Measurements from ENCODE around the gene CARM1. TPM values are rescaled to one million over a fixed set of nuclear protein-coding genes. Genes with fewer than 3 reads are reported as not detected.
"Not testable (repeated sequence)": the region's sequence is repeated elsewhere in the genome, so short reads cannot be mapped to it uniquely, and the experiment has no call there.

The CARM1 gene
- 28.9 and 45.7 TPM in 2 replicates for total RNA-seq (2014; rRNA removed; shearing (Covaris generic); ENCODE audit: low replicate concordance)

DNA sequence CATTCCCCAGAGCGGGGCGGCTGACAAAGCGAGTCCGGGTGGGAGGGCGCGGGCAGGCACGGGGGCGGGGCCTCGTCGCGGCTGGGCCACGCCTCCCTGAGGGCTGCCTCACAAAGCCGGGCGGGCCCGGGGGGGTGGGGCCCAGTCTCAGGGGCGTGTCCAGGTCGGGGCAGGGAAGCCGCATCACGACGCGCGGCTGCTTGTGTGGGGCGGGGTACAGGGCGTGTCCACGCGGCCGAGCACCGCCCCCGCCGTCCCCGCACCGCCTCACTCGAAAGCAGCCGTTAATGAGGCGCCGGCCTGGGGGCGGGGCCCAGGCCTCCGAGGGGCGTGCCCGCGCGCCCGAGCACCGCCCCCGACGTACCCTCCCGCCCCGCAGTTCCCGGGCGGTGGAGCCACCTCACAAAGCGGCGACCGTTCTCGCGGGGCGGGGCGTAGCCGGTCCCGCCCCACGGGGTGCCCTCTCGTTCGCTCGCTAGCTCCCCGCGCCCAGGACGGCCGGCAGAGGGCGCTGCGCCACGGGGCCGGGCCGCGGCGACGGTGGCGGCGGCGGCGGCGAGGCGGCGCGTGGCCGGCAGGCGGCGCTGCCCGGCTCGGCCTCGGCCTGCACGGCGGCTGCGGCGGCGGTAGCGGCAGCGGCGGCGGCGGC is at the start of gene CARM1:
TSS of gene CARM1 (plus strand) at position 599 of the 649 bp plus-strand sequence. CDS start 150 bp downstream, outside the sequence.
- peak; percentile 98 for DNase-seq
- Histone ChIP-seq H3K36me3 (peaks cover 16% of the 10 kb centered on the region), H3K9me3 (no peaks in the 10 kb centered on the region), H3K27me3 (no peaks in the 10 kb centered on the region), H3K4me3 (peak within 1 kb of the TSS; percentile 64)

DNA sequence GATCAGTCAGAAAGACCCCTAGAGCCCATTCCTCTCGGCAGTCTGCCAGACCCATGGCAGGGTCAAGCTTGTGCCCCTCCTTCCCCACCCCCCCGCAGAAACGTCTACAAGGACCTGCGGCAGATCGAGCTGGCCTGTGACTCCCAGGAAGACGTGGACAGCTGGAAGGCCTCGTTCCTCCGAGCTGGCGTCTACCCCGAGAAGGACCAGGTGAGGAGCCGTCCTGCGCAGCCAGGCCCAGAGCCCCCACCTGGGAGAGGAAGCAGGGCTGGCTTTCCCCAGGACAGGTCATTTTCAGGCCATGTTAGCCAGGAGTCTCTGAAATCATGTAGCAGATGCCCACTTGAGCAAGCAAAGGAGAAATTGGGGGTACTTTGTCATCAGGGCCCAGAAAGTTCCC is 47.7 kb upstream of the CARM1 start:
- Histone ChIP-seq H3K27me3 (no peaks in the 10 kb centered on the region), H3K9me3 (no peaks in the 10 kb centered on the region), H3K36me3 (peaks cover 74% of the 10 kb centered on the region), H3K4me3 (no peak overlapping the region)
- no peak for DNase-seq

DNA sequence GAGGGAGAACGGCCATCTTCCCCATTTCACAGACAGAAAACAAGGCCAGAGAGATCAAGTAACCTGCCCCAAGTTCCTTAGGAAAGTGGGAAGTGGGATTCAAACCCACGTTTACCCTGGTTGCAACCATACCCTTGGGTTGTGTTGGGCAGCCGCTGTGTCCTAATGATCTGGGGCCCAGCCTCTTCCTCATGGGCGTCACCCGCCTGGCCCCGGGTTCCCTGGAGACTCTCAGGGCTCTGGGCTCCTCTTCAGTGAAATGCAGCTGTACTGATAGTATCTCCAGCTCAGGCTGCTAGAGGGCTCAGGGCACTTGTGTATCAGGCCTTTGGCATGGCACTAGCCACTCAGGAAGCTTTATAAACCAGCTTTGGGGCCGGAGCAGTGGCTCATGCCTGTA is 45.1 kb upstream of the CARM1 start:
- peaks cover 73% of the 10 kb centered on the region for H3K36me3 ChIP-seq
- no peak overlapping the region for H3K4me3 ChIP-seq
- no peak for DNase-seq
- no peaks in the 10 kb centered on the region for H3K9me3 ChIP-seq
- no peaks in the 10 kb centered on the region for H3K27me3 ChIP-seq

DNA sequence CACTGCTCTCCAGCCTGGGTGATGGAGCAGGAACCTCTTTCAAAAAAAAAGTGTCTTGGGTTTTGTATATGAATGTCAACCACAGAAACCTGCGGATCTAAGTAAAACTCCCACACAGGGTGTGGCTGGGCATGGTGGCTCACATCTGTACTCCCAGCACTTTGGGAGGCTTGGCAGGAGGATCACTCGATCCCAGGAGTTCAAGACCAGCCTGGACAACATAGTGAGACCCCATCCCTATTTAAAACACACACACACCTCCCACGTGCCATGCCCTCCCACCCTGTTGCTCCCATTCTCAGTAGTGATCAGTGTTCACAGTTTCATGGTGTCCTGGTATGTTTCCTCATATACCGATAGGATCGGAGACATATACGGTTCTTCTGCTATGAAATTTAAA is 44.5 kb upstream of the CARM1 start:
- no peaks in the 10 kb centered on the region for H3K27me3 ChIP-seq
- peaks cover 68% of the 10 kb centered on the region for H3K36me3 ChIP-seq
- H3K9me3 ChIP-seq: no peaks in the 10 kb centered on the region
- H3K4me3 ChIP-seq: no peak overlapping the region
- no peak for DNase-seq

DNA sequence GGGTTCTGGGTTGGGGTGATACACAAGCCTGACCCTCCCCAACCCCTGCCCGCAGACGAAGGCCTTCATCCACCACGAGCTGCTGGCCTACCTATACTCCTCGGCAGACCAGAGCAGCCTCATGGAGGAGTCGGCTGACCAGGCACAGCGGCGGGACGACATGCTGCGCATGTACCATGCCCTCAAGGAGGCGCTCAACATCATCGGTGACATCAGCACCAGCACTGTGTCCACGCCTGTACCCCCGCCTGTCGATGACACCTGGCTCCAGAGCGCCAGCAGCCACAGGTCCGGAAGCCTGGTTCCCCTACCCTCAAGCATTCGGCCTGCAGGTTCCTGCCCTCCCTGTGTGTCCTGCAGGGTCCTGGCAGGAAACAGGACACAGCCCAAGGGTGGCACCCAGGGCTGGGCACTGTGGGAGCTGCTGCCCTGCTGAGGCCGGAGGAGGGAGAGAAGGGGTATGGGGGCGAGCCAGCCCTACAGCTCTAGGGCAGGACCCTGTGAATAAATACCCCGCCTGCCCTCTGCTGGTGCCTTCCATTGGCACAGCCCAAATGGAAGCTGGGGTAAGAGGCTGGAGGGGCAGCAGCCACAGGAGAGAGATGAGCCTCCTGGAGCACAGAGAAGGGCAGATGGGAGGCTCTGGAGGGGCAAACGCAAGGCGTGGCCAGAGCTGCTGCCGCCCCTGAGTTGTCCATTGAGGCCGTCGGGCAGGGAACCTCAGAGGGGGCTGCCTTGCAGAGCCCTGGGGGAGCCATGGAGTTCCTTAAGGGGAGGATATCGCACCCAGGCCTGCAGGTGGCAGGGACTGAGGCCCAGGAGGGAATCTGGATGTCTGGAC is 42.2 kb upstream of the CARM1 start:
- Histone ChIP-seq H3K27me3 (no peaks in the 10 kb centered on the region), H3K36me3 (peaks cover 72% of the 10 kb centered on the region), H3K4me3 (no peak overlapping the region), H3K9me3 (no peaks in the 10 kb centered on the region)
- DNase-seq: no peak

DNA sequence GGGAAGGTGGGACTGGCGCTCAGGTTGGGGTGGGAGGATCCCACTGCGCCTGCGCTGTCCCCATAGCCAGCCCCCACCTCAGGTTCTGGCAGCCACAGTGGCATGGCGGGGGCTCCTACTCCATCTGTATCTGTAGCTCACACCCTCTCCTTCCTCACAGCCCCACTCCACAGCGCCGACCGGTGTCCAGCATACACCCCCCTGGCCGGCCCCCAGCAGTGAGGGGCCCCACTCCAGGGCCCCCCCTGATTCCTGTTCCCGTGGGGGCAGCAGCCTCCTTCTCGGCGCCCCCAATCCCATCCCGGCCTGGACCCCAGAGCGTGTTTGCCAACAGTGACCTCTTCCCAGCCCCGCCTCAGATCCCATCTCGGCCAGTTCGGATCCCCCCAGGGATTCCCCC is 41.4 kb upstream of the CARM1 start:
- Histone ChIP-seq H3K4me3 (no peak overlapping the region), H3K36me3 (peaks cover 70% of the 10 kb centered on the region), H3K9me3 (no peaks in the 10 kb centered on the region), H3K27me3 (no peaks in the 10 kb centered on the region)
- DNase-seq: no peak

DNA sequence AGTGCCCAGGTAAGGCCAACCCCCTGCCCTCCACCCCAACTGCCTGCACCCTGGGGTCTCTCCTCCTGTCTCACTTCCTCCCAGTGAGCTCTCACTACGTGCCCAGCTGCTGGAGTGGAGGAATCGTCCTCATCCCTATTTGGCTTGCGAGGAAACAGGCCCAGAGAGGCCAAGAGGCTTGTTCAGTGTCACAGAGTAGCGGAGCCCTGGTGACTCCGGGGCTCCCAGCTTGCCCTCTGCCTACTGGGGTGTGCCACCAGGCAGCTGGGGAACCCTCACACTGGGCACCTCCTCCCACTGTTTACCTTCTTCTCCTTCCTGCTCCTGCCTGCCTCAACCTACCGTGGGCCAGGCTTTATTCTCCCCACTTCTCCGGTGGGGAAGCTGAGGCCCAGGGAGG is 41.0 kb upstream of the CARM1 start:
- no peak for DNase-seq
- Histone ChIP-seq H3K27me3 (no peaks in the 10 kb centered on the region), H3K9me3 (no peaks in the 10 kb centered on the region), H3K4me3 (no peak overlapping the region), H3K36me3 (peaks cover 70% of the 10 kb centered on the region)

DNA sequence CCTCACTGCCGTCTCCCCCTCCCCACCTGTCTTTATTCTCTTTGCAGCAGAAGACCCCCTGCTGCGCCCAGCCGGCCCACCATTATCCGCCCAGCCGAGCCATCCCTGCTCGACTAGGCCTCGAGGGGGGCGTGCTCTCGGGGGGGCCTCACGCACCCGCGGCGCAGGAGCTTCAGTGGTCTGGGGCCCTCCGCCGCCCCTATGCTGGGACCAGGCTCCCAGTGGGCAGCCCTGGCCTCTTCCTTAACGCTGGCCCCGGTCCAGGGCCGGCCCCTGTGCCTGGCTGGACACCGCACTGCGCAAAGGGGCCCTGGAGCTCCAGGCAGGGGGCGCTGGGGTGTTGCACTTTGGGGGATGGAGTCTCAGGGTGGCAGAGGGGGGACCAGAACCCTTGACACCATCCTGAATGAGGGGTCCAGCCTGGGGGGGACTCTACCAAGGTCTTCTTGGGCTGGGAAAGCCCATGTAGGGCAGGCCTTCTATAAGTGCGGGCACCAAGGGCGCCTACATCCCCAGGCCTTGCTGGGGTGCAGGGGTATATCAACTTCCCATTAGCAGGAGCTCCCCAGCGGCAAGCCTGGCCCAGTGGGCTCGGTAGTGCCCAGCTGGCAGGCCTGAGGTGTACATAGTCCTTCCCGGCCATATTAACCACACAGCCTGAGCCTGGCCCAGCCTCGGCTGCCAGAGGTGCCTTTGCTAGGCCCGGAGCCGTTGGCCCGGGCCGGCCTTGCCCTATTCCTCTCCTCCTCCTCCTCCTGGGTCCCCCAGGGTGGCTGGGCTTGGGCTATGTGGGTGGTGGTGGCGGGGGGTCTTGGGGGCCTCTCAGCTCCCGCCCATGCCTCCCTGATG is 40.2 kb upstream of the CARM1 start:
- Histone ChIP-seq H3K4me3 (no peak overlapping the region), H3K27me3 (no peaks in the 10 kb centered on the region), H3K9me3 (no peaks in the 10 kb centered on the region), H3K36me3 (peaks cover 66% of the 10 kb centered on the region)
- no peak for DNase-seq

DNA sequence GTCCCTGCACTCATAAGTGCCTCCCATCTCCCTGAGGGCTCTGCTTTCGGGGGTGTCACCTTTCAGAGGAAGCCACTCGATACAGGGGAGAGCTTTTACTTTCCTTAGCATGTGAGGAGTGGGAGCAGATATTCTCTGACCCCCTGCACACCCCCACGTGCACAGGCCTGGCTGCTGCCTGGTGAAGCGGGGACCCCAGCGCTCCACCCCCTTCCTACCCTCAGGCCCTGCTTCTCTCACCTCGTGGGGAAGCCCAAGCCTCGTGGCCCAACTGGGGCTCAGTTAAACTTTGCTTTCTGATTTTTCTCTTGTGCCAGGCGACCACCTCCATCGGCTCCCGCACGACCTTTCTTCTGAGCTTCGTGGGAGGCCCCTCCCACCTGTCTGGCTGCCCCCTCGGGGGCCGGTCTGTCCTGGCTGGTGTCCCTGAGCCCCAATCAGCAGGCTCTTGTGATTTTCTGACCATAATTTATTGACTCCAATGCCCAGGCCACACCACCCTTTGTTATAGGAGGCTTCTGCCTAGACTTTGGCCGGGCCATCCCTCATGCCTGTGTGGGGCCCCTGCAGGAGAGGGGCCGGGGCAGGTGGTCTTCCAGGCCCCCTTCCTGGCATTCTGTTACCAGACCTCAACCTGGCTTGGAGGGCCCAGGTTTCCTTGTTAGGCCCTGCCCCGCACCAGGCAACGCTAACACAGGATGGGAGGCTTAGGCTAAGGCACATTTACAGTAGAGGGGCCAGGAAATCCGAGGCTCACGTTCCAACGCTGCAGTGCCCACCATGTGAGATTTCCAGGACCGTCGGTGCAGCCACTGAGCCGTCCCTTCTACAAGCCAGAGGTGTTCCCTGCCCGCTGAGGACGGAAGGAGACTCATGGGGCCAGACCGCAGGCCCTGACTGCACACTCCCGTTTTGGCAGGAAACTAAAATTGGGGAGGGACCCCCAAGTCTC is 39.1 kb upstream of the CARM1 start:
- Histone ChIP-seq H3K4me3 (no peak overlapping the region), H3K27me3 (no peaks in the 10 kb centered on the region), H3K9me3 (peaks cover 3% of the 10 kb centered on the region; the same call in 1 of the 2 replicates), H3K36me3 (peaks cover 58% of the 10 kb centered on the region)
- DNase-seq: no peak

DNA sequence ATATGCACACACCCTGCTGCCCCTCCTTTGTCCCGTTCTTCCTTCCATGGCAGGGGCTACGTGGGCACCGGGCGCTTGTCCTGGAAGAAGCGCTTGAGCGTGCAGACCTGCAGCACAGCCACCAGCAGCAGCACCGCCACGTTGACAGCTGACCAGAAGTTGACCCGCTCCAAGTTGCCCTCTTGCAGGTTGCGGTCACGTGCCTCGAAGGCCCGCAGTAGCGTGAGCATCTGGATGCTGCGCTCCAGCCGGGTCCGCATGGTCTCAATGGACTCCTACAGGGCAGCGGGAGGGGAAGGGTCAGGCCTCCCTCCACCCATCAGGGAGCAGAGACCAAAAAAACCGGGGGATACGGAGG is 38.4 kb upstream of the CARM1 start:
- peaks cover 55% of the 10 kb centered on the region for H3K36me3 ChIP-seq

DNA sequence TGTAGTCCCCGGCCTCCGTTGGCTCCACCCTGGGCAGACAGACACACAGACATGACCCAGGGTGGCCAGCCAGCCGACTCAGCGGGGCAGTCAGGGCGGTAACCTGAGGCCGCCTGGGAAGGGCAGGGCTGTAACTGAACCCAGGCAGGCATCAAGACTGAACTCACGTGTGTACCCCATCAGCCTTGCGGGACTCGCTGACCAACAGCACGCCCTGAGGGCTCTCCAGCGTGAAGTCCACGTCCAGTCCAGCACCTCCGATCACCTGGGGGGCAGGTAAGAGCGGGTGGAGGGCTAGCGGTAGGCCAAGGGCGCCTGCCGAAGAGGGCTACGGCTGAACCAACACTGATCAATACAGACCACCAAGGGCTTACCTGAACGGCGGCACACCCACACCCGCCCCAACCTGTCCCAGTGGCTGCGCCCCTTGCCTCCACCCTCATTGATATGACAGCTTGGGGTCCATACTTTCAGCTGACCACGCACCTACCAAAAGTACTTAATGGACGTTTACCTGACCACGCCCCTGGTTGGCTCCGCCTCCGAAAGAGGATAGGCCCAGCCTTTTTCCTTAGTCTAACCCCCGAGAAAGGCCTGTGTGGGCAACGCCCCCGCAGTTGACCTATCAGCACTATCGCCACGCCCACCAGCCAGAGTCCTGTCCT is 36.1 kb upstream of the CARM1 start:
- Histone ChIP-seq H3K36me3 (peaks cover 43% of the 10 kb centered on the region), H3K27me3 (no peaks in the 10 kb centered on the region), H3K9me3 (peaks cover 3% of the 10 kb centered on the region; the same call in 1 of the 2 replicates), H3K4me3 (peak overlapping the region; percentile 65)
- no peak for DNase-seq

More for the DNA sequence above, 38.4 kb upstream of the CARM1 start:
- H3K27me3 ChIP-seq: no peaks in the 10 kb centered on the region
- no peak overlapping the region for H3K4me3 ChIP-seq
- DNase-seq: no peak
- H3K9me3 ChIP-seq: peaks cover 3% of the 10 kb centered on the region; the same call in 1 of the 2 replicates

DNA sequence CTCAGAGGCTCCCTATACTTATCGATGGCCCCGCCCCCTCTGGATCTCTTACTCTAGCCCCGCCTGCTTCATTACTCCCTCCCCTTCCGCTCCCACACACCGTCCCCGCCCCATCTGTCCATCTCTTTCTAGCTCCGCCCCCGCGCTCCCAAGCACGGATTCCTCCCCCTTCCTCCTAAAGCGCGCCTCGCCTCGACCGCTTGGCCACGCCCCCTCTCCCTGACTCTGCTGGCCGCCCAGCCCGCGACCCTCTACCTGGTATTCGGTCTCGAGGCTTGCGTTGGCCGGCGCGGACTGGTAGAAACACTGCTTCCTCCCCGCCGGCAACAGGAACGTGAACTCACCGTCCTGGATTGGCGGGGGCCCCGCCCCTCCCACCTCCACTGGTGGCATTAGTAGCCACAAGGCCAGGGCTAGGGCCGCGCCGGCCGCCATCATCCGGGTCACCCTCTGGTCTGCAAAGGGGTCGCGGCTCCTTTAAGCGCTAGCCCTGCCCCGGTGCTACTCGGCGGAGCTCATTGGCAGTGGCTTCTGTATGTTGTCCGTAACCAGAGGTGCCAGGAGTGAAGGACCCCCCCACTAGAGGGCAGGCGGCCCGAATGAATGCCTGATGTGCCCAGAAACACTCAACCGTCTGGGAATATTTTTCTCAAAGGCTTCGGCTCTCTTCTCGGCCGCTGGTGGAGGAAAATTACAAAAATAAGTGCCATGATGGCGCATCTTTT is 35.4 kb upstream of the CARM1 start, which contains the start of gene TMED1:
TSS of gene TMED1 (minus strand) at position 459 of the 725 bp plus-strand sequence. CDS start at position 438, 21 bp downstream.
- Histone ChIP-seq H3K27me3 (no peaks in the 10 kb centered on the region), H3K9me3 (peaks cover 3% of the 10 kb centered on the region; the same call in 1 of the 2 replicates), H3K36me3 (peaks cover 36% of the 10 kb centered on the region), H3K4me3 (peak within 1 kb of the TSS; percentile 65)
- peak; percentile 99 for DNase-seq

DNA sequence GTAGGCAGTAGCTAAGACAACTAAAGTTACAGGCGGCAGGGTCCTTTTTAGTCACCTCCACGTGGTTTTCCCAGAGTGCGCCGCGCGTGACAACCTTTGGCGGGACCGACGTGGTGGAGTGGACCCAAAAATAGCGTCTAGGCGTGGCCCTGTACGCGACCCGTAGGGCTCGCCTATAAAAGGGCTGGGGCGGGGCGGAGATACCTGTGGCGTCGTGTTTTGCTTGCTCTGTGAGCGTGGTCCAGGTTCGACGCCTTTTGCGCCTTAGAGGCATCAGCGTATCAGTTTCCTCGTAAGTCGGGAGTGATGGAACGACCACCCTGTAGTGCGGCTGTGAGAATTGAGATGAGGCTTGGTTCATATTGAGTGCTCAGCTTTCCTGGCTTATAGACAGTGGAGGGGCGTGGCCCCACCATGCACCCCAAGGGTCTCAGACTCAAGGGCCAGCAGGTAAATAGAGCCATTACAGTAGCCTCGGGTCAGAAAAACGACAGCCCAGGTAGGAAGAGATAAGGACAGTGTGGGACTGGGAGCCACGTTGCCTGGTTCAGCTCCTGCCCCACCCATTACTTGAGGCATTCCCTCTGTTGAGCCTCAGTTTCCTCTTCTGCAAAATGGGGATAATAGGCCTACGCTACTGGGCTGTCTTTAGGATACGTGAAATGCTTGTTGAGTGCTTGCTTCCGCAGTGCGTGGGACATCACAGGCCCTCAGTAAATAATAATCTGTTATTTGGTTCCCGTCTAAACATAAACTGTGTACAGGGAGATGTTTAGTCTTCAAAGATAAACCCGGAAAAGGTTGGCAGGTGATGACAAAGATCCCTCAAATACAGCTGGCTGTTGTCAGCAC is 34.6 kb upstream of the CARM1 start:
- Histone ChIP-seq H3K27me3 (no peaks in the 10 kb centered on the region), H3K9me3 (peaks cover 3% of the 10 kb centered on the region; the same call in 1 of the 2 replicates), H3K36me3 (peaks cover 34% of the 10 kb centered on the region), H3K4me3 (peak overlapping the region; percentile 65)
- peak; percentile 79 for DNase-seq

DNA sequence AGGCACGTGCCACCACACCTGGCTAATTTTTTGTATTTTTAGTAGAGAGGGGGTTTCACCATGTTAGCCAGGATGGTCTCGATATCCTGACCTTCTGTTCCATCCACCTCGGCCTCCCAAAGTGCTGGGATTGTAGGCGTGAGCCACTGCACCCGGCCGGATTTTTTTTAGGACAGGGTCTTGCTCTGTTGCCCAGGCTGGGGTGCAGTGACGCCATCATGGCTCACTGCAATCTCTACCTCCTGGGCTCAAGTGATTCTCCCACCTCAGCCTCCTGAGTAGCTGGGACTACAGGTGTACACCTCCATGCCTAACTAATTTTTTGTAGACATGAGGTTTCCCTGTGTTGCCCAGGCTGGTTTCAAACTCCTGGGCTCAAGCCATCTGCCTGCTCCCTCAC is 33.7 kb upstream of the CARM1 start:
- H3K27me3 ChIP-seq, H3K4me3 ChIP-seq, DNase-seq, H3K9me3 ChIP-seq: not testable (repeated sequence)
- H3K36me3 ChIP-seq: peaks cover 26% of the 10 kb centered on the region
